PC-9 (cell line): ENCODE data around the gene UBA3. TPM values are rescaled to one million over a fixed set of nuclear protein-coding genes. Genes with fewer than 3 reads are reported as not detected.

ENCODE experiments used
- BruUV-seq: library from RNA; stranded (reverse); fragments of 400-500 nt; replicated peaks from 2 replicates; lab custom pipeline; 2021; lab: Mats Ljungman, UMichigan
- CTCF ChIA-PET: fragments of 300-600 bp; sonication (Branson Sonifier 250); formaldehyde crosslinking; loops from one replicate; lab custom pipeline; 2022; ENCODE audit warnings: antibody characterized with exemption; lab: Charles Lee
- POLR2A ChIA-PET: fragments of 300-600 bp; sonication (Branson Sonifier 250); formaldehyde crosslinking; loops from one replicate; lab custom pipeline; 2022; ENCODE audit warnings: antibody characterized with exemption; ENCODE audit not compliant: unreplicated experiment; lab: Charles Lee
- DNase-seq, 2 experiments: peaks; one replicate each; pipeline versions ENCODE4 v3.0.0 to v3.0.0-alpha.2; 2015 to 2022; ENCODE audit warnings: mixed read lengths in 1 of 2
- H2AFZ ChIP-seq: fragments of 200-600 bp; sonication (generic); 2 replicates; pipeline ENCODE4 v1.8.1; 2017; ENCODE audit warnings: antibody characterized with exemption
- H3F3A ChIP-seq: fragments of 200-600 bp; sonication (generic); 2 replicates; pipeline ENCODE4 v1.8.1; 2017; ENCODE audit warnings: antibody characterized with exemption, mild to moderate bottlenecking, low read depth; ENCODE audit not compliant: insufficient read depth
- H3K27ac ChIP-seq: fragments of 200-600 bp; sonication (generic); 2 replicates; pipeline ENCODE4 v1.6.1; 2016; ENCODE audit warnings: mixed run types
- H3K27me3 ChIP-seq: fragments of 200-600 bp; sonication (generic); 2 replicates; pipeline ENCODE4 v1.6.1; 2016; ENCODE audit warnings: low read depth, mixed run types; ENCODE audit not compliant: insufficient read depth
- H3K36me3 ChIP-seq: fragments of 200-600 bp; sonication (generic); 2 replicates; pipeline ENCODE4 v1.6.1; 2016; ENCODE audit warnings: low read depth, mixed run types
- H3K4me1 ChIP-seq: fragments of 200-600 bp; sonication (generic); replicated peaks from 2 replicates; pipeline ENCODE4 v1.6.1; 2016; ENCODE audit warnings: mixed run types; ENCODE audit not compliant: insufficient read depth
- H3K4me2 ChIP-seq: fragments of 200-600 bp; sonication (generic); 2 replicates; pipeline ENCODE4 v1.6.1; 2017; ENCODE audit warnings: mixed run types
- H3K4me3 ChIP-seq: fragments of 200-600 bp; sonication (generic); 2 replicates; pipeline ENCODE4 v1.6.1; 2016; ENCODE audit warnings: mixed run types
- H3K79me2 ChIP-seq: fragments of 200-600 bp; sonication (generic); 2 replicates; pipeline ENCODE4 v1.6.1; 2017; ENCODE audit warnings: low read depth, mixed run types
- H3K9me2 ChIP-seq: fragments of 200-600 bp; sonication (generic); 2 replicates; pipeline ENCODE4 v1.8.1; 2017; ENCODE audit warnings: mild to moderate bottlenecking; ENCODE audit not compliant: insufficient read depth
- H3K9me3 ChIP-seq: fragments of 200-600 bp; sonication (generic); 2 replicates; pipeline ENCODE4 v1.8.1; 2016; ENCODE audit warnings: low read depth; ENCODE audit not compliant: insufficient read depth
- H4K20me1 ChIP-seq: fragments of 200-600 bp; sonication (generic); 2 replicates; pipeline ENCODE4 v1.8.1; 2017; ENCODE audit not compliant: insufficient read depth
- EZH2 ChIP-seq: fragments of 200-600 bp; sonication (generic); IDR thresholded peaks from 2 replicates; pipeline ENCODE4 v1.8.0; 2017; ENCODE audit warnings: antibody characterized with exemption, low read depth
- intact Hi-C: fragments of 100-400 bp; cut with micrococcal nuclease; formaldehyde crosslinking; loops from one replicate; pipeline ENCODE4 v1.10.0; 2022; ENCODE audit not compliant: unreplicated experiment
- total RNA-seq: library from RNA; stranded (reverse); gene quantifications from 2 replicates; pipeline ENCODE4 v1.2.3, GENCODE V29; 2021
- TF ChIP-seq, protein P1 (sequence below): fragments of 200-600 bp; sonication (generic); conservative IDR thresholded peaks from 2 replicates; pipeline ENCODE4 v1.6.1; 2017; ENCODE audit warnings: mixed run types, antibody characterized with exemption, mild to moderate bottlenecking, moderate library complexity

UBA3 gene
- total RNA-seq, 1 experiment from 2014 or later, result 88.8 TPM

DNA sequence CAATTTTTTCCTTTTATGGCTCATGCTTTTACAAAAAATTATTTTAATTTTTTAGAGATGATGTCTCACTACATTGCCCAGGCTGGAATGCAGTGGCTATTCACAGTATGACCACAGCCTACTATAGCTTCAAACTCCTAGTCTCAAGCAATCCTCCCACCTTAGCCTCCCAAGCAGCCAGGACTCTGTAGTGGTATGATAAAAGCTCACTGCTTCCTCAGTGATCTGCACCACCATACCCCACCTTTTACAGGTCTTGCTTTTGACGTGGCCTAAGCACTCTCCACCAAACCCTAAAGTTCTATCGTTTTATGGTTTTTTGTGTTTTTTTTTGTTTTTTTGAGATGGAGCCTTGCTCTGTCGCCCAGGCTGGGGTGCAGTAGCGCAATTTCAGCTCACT lies 14.0 kb downstream of the UBA3 start:
- no peak overlapping the region for H3K27ac ChIP-seq
- ChIA-PET POLR2A (no interaction called here), CTCF (no interaction called here)
- no peak overlapping the region for H3K4me2 ChIP-seq
- H3K9me2 ChIP-seq, result no peaks in the 10 kb centered on the region
- no peaks in the 10 kb centered on the region for H3K79me2 ChIP-seq
- H3K27me3 ChIP-seq, result no peaks in the 10 kb centered on the region
- H3K4me3 ChIP-seq, result no peak overlapping the region
- no peaks in the 10 kb centered on the region; the same call in 1 of the 2 replicates for H3K36me3 ChIP-seq
- no peaks in the 10 kb centered on the region for H3F3A ChIP-seq
- no peaks in the 10 kb centered on the region for H3K4me1 ChIP-seq
- no peak overlapping the region for H2AFZ ChIP-seq
- no TSS peak for BruUV-seq
- no peaks in the 10 kb centered on the region for H4K20me1 ChIP-seq
- TF ChIP-seq EZH2, result no peak
- TF ChIP-seq, protein P1, sequence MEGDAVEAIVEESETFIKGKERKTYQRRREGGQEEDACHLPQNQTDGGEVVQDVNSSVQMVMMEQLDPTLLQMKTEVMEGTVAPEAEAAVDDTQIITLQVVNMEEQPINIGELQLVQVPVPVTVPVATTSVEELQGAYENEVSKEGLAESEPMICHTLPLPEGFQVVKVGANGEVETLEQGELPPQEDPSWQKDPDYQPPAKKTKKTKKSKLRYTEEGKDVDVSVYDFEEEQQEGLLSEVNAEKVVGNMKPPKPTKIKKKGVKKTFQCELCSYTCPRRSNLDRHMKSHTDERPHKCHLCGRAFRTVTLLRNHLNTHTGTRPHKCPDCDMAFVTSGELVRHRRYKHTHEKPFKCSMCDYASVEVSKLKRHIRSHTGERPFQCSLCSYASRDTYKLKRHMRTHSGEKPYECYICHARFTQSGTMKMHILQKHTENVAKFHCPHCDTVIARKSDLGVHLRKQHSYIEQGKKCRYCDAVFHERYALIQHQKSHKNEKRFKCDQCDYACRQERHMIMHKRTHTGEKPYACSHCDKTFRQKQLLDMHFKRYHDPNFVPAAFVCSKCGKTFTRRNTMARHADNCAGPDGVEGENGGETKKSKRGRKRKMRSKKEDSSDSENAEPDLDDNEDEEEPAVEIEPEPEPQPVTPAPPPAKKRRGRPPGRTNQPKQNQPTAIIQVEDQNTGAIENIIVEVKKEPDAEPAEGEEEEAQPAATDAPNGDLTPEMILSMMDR, result no peak
- H3K9me3 ChIP-seq, result no peaks in the 10 kb centered on the region
- intact Hi-C loops, result no loop called here
- DNase-seq, result no peak

DNA sequence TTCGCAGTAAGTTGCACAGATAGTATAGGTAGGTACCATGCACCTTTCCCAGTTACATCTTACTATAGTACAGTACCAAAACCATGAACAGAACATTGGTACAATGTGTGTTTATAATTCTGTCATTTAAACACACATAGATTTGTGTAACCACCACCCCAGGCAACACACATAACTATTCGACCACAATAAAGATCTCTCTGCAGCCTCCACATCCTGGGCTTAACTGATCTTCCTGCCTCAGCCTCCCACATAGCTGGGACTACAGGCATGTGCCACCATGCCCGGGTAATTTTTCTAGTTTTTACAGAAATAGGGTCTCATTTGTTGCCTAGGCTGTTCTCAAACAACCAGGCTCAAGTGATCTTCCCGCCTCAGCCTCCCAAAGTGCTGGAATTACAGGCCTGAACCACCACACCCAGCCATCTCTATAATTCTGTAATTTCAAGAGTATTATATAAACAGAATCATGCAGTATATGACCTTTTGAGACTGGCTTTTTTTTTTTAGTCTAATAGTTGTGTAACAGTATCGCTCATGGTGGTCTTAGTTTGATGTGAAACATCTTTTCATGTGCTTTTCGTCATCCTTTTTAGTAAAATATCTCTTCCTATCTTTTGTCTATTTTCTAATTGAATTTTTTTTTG lies 14.7 kb downstream of the UBA3 start:
- no peaks in the 10 kb centered on the region for H3K27me3 ChIP-seq
- no peaks in the 10 kb centered on the region for H3K9me3 ChIP-seq
- BruUV-seq, result no TSS peak
- no peaks in the 10 kb centered on the region for H3K9me2 ChIP-seq
- no peaks in the 10 kb centered on the region for H4K20me1 ChIP-seq
- ChIA-PET POLR2A (no interaction called here), CTCF (no interaction called here)
- H3K36me3 ChIP-seq, result no peaks in the 10 kb centered on the region; the same call in 1 of the 2 replicates
- H3K4me2 ChIP-seq, result no peak overlapping the region
- no peak for TF ChIP-seq EZH2
- TF ChIP-seq, protein P1, result no peak
- no peak overlapping the region for H3K27ac ChIP-seq
- H2AFZ ChIP-seq, result no peak overlapping the region
- no peaks in the 10 kb centered on the region for H3K4me1 ChIP-seq
- DNase-seq, result no peak
- no peaks in the 10 kb centered on the region for H3K79me2 ChIP-seq
- no peaks in the 10 kb centered on the region for H3F3A ChIP-seq
- no peak overlapping the region for H3K4me3 ChIP-seq
- intact Hi-C loops, result no loop called here

DNA sequence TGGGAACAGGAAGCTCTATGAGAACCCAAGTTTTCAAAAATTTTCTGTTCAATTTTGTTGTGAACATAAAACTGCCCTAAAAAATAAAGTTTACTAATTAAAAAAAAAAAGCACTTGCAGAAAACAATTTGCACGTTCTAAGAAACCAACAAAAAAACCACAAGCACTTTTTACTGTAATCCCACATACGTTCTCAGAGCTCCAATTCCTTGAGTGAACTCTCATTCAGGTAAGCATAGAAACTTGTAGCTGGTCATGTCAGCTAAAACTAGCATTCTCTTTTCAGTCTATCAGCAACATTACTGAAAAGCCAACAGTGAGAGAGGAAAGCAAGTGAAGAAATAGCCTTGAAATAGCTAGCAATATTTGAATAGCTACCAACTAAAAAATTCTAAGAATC lies 16.5 kb downstream of the UBA3 start:
- BruUV-seq, result no TSS peak
- CTCF ChIA-PET, result no interaction called here

More for the DNA sequence above, 16.5 kb downstream of the UBA3 start:
- POLR2A ChIA-PET, result interaction anchor here (0.7 kb wide), 1 partner anchor 22 kb away, joined by 3 read pairs; no protein-coding TSS in a partner anchor
- Histone ChIP-seq H2AFZ (no peak overlapping the region), H3K27me3 (no peaks in the 10 kb centered on the region), H4K20me1 (no peaks in the 10 kb centered on the region), H3K4me2 (no peak overlapping the region), H3K79me2 (no peaks in the 10 kb centered on the region), H3K4me1 (no peaks in the 10 kb centered on the region), H3K4me3 (no peak overlapping the region), H3F3A (no peaks in the 10 kb centered on the region), H3K9me2 (no peaks in the 10 kb centered on the region), H3K36me3 (no peaks in the 10 kb centered on the region; the same call in 1 of the 2 replicates), H3K27ac (no peak overlapping the region), H3K9me3 (no peaks in the 10 kb centered on the region)
- intact Hi-C loops, result no loop called here
- no peak for TF ChIP-seq EZH2
- DNase-seq, result no peak
